ENCODE results near the gene NPEPL1. TPM values are rescaled to one million over a fixed set of nuclear protein-coding genes. Genes with fewer than 3 reads are reported as not detected.

The NPEPL1 gene
- total RNA-seq, 1 experiment from 2014 or later, result 41.9 TPM

- no peaks in the 10 kb centered on the region for H3K9me3 ChIP-seq
- H3K4me1 ChIP-seq, result no peaks in the 10 kb centered on the region
- H3K4me1 Mint-ChIP-seq (ENCODE audit: low read depth, unreplicated experiment), result no peaks in the 10 kb centered on the region
- H3K27me3 Mint-ChIP-seq (ENCODE audit: insufficient read depth, unreplicated experiment), result no peaks in the 10 kb centered on the region
- ChIA-PET CTCF (interaction anchor here (0.9 kb wide), 1 partner anchor 13 kb away, joined by 3 read pairs; no protein-coding TSS in a partner anchor), POLR2A (no interaction called here)
- no peak overlapping the region for H3K27ac Mint-ChIP-seq (ENCODE audit: unreplicated experiment)
- no peak for DNase-seq
- intact Hi-C loops (cut with micrococcal nuclease; ENCODE audit: unreplicated experiment), result no loop called here
- H3K27me3 ChIP-seq (replicated peaks; ENCODE audit: control insufficient read depth, insufficient read depth, low read length), result no peaks in the 10 kb centered on the region
- no TSS peak for BruUV-seq (replicated peaks)
- no peak overlapping the region for H3K4me3 ChIP-seq (ENCODE audit: low read depth, low read length)
- H3K9me3 Mint-ChIP-seq (ENCODE audit: unreplicated experiment), result no peaks in the 10 kb centered on the region
- H3K36me3 Mint-ChIP-seq (ENCODE audit: insufficient read depth, unreplicated experiment), result peaks cover 10% of the 10 kb centered on the region
- TF ChIP-seq CTCF (IDR thresholded peaks at IDR 0.05; ENCODE audit: insufficient read depth in 1 of 2, low read depth in 1 of 2, low read length in 1 of 2, severe bottlenecking in 1 of 2, unreplicated experiment in 1 of 2), result no peak
- H3K36me3 ChIP-seq (ENCODE audit: control insufficient read depth, insufficient read depth, low read length), result no peaks in the 10 kb centered on the region
- H3K4me3 Mint-ChIP-seq (ENCODE audit: unreplicated experiment), result no peak overlapping the region
These were observed 13.7 kb downstream of the NPEPL1 start for GRCh38 chr20:58706150-58706892.

GRCh38 chr20:58706975-58707681 is 14.5 kb downstream of the NPEPL1 start:
- no peaks in the 10 kb centered on the region for H3K9me3 Mint-ChIP-seq (ENCODE audit: unreplicated experiment)
- Histone ChIP-seq H3K27me3 (replicated peaks; ENCODE audit: control insufficient read depth, insufficient read depth, low read length) (no peaks in the 10 kb centered on the region), H3K9me3 (no peaks in the 10 kb centered on the region), H3K36me3 (ENCODE audit: control insufficient read depth, insufficient read depth, low read length) (no peaks in the 10 kb centered on the region), H3K4me1 (no peaks in the 10 kb centered on the region), H3K4me3 (ENCODE audit: low read depth, low read length) (no peak overlapping the region)
- TF ChIP-seq CTCF (IDR thresholded peaks at IDR 0.05; ENCODE audit: insufficient read depth in 1 of 2, low read depth in 1 of 2, low read length in 1 of 2, severe bottlenecking in 1 of 2, unreplicated experiment in 1 of 2), result no peak
- H3K4me3 Mint-ChIP-seq (ENCODE audit: unreplicated experiment), result no peak overlapping the region
- H3K36me3 Mint-ChIP-seq (ENCODE audit: insufficient read depth, unreplicated experiment), result peaks cover 10% of the 10 kb centered on the region
- H3K27ac Mint-ChIP-seq (ENCODE audit: unreplicated experiment), result no peak overlapping the region
- intact Hi-C loops (cut with micrococcal nuclease; ENCODE audit: unreplicated experiment), result no loop called here
- H3K27me3 Mint-ChIP-seq (ENCODE audit: insufficient read depth, unreplicated experiment), result no peaks in the 10 kb centered on the region
- CTCF ChIA-PET, result interaction anchor here (0.9 kb wide), 1 partner anchor 13 kb away, joined by 3 read pairs; no protein-coding TSS in a partner anchor
- no TSS peak for BruUV-seq (replicated peaks)
- POLR2A ChIA-PET, result no interaction called here
- H3K4me1 Mint-ChIP-seq (ENCODE audit: low read depth, unreplicated experiment), result no peaks in the 10 kb centered on the region
- DNase-seq, result no peak

GRCh38 chr20:58707770-58708169 is 15.2 kb downstream of the NPEPL1 start:
- Histone ChIP-seq H3K4me1 (no peaks in the 10 kb centered on the region), H3K27me3 (replicated peaks; ENCODE audit: control insufficient read depth, insufficient read depth, low read length) (no peaks in the 10 kb centered on the region), H3K9me3 (no peaks in the 10 kb centered on the region), H3K4me3 (ENCODE audit: low read depth, low read length) (no peak overlapping the region), H3K36me3 (ENCODE audit: control insufficient read depth, insufficient read depth, low read length) (no peaks in the 10 kb centered on the region)
- POLR2A ChIA-PET, result no interaction called here
- H3K4me3 Mint-ChIP-seq (ENCODE audit: unreplicated experiment), result no peak overlapping the region
- intact Hi-C loops (cut with micrococcal nuclease; ENCODE audit: unreplicated experiment), result no loop called here
- BruUV-seq (replicated peaks), result no TSS peak
- DNase-seq, result no peak
- H3K4me1 Mint-ChIP-seq (ENCODE audit: low read depth, unreplicated experiment), result no peaks in the 10 kb centered on the region
- no peak overlapping the region for H3K27ac Mint-ChIP-seq (ENCODE audit: unreplicated experiment)
- no peaks in the 10 kb centered on the region for H3K27me3 Mint-ChIP-seq (ENCODE audit: insufficient read depth, unreplicated experiment)
- no peaks in the 10 kb centered on the region for H3K9me3 Mint-ChIP-seq (ENCODE audit: unreplicated experiment)
- CTCF ChIA-PET, result no interaction called here
- no peak for TF ChIP-seq CTCF (IDR thresholded peaks at IDR 0.05; ENCODE audit: insufficient read depth in 1 of 2, low read depth in 1 of 2, low read length in 1 of 2, severe bottlenecking in 1 of 2, unreplicated experiment in 1 of 2)
- peaks cover 11% of the 10 kb centered on the region for H3K36me3 Mint-ChIP-seq (ENCODE audit: insufficient read depth, unreplicated experiment)

Measured in Caco-2 (cell line).